Choroid plexus epithelial cell (primary cell): Measurements from ENCODE around the gene SPATA13.

Source experiments
- DNase-seq: peaks from one replicate; pipeline ENCODE4 v3.0.0-alpha.2; 2010; ENCODE audit warnings: low read depth
- H3K4me3 ChIP-seq: 2 replicates; pipeline ENCODE4 v1.5.1; 2011; ENCODE audit warnings: low read depth, mild to moderate bottlenecking, control low read depth, low read length, moderate library complexity
- CTCF ChIP-seq: conservative IDR thresholded peaks from 2 replicates; pipeline ENCODE4 v1.5.1; 2011; ENCODE audit warnings: low read depth, mild to moderate bottlenecking, control low read depth, inconsistent platforms, low read length, moderate library complexity

SPATA13 gene

GRCh38 chr13:24280720-24281119, 120.2 kb downstream of the SPATA13 start:
- no peak for DNase-seq
- no peak for TF ChIP-seq CTCF
- no peak overlapping the region for H3K4me3 ChIP-seq

- no peak for DNase-seq
- no peak for TF ChIP-seq CTCF
- H3K4me3 ChIP-seq: no peak overlapping the region
Observed at GRCh38 chr13:24281188-24282008, 120.9 kb downstream of the SPATA13 start.

GRCh38 chr13:24282256-24282655, 121.7 kb downstream of the SPATA13 start:
- DNase-seq: no peak
- no peak overlapping the region for H3K4me3 ChIP-seq
- TF ChIP-seq CTCF: no peak

GRCh38 chr13:24284889-24285565, 124.5 kb downstream of the SPATA13 start:
- no peak for DNase-seq

GRCh38 chr13:24286624-24287023, 126.1 kb downstream of the SPATA13 start:
- DNase-seq: no peak
- no peak for TF ChIP-seq CTCF
- H3K4me3 ChIP-seq: no peak overlapping the region

More at GRCh38 chr13:24284889-24285565, 124.5 kb downstream of the SPATA13 start:
- no peak overlapping the region for H3K4me3 ChIP-seq
- TF ChIP-seq CTCF: no peak

- TF ChIP-seq CTCF: no peak
- no peak for DNase-seq
- no peak overlapping the region for H3K4me3 ChIP-seq
Observed at GRCh38 chr13:24287748-24288287, 127.3 kb downstream of the SPATA13 start.
